Naive thymus-derived CD4-positive, alpha-beta T cell (primary cell): Measurements from ENCODE around the gene FOSL1. TPM values are rescaled to one million over a fixed set of nuclear protein-coding genes. Genes with fewer than 3 reads are reported as not detected.

Experiments used
- ATAC-seq: fragments of 150-1000 bp; cut with Tn5 transposase; 2 replicates; pipeline ENCODE4 v1.10.0; 2021; ENCODE audit warnings: mild to moderate bottlenecking, moderate library complexity
- CTCF ChIA-PET: fragments of 350-600 bp; sonication (Branson Sonifier 250); formaldehyde crosslinking; loops from one replicate; lab custom pipeline; 2021; ENCODE audit warnings: antibody characterized with exemption; lab: Charles Lee
- POLR2A ChIA-PET: fragments of 350-600 bp; sonication (Branson Sonifier 250); formaldehyde crosslinking; loops from one replicate; lab custom pipeline; 2021; ENCODE audit warnings: antibody characterized with exemption, inconsistent platforms; lab: Charles Lee
- DNase-seq, 9 donors: peaks; one replicate each; pipeline versions ENCODE4 v3.0.0 to v3.0.0-alpha.2; 2020 to 2022; ENCODE audit warnings: mixed read lengths in 1 of 9
- H3K27ac ChIP-seq: one replicate; pipeline ENCODE4 v1.7.0; 2013; ENCODE audit warnings: mild to moderate bottlenecking, low read depth, low read length, moderate library complexity
- H3K27me3 ChIP-seq, 2 donors: one replicate each; pipeline ENCODE4 v1.7.0; 2013; ENCODE audit warnings: low read length in 2 of 2, mild to moderate bottlenecking in 2 of 2, moderate library complexity in 2 of 2; ENCODE audit not compliant: control insufficient read depth in 2 of 2, insufficient read depth in 2 of 2
- H3K36me3 ChIP-seq, 3 experiments: 1 replicate in 2 of 3; 2 replicates in 1 of 3; pipeline ENCODE4 v1.7.0; 2013; ENCODE audit warnings: low read length in 3 of 3, mild to moderate bottlenecking in 3 of 3, moderate library complexity in 1 of 3; ENCODE audit not compliant: insufficient read depth in 3 of 3, control insufficient read depth in 2 of 3
- H3K4me1 ChIP-seq, 2 donors: one replicate each; pipeline ENCODE4 v1.7.0; 2013; ENCODE audit warnings: low read length in 2 of 2, mild to moderate bottlenecking in 2 of 2, moderate library complexity in 1 of 2; ENCODE audit not compliant: control insufficient read depth in 2 of 2, insufficient read depth in 2 of 2
- H3K4me3 ChIP-seq: 2 replicates; pipeline ENCODE4 v1.7.0; 2013; ENCODE audit warnings: mild to moderate bottlenecking, low read length
- H3K9me3 ChIP-seq, 3 experiments: 1 replicate in 2 of 3; 2 replicates in 1 of 3; pipeline ENCODE4 v1.7.0; 2013; ENCODE audit warnings: low read length in 3 of 3; ENCODE audit not compliant: control insufficient read depth in 2 of 3
- H3K27ac Mint-ChIP-seq, 9 donors: one replicate each; pipeline ENCODE4 v1.8.0; 2020 to 2022; ENCODE audit warnings: mixed read lengths in 9 of 9, mild to moderate bottlenecking in 8 of 9, moderate library complexity in 5 of 9, inconsistent platforms in 2 of 9
- H3K27me3 Mint-ChIP-seq, 5 donors: one replicate each; pipeline ENCODE4 v1.8.0; 2021 to 2022; ENCODE audit warnings: mixed read lengths in 5 of 5, mild to moderate bottlenecking in 1 of 5
- H3K36me3 Mint-ChIP-seq, 5 donors: one replicate each; pipeline ENCODE4 v1.8.0; 2020 to 2022; ENCODE audit warnings: mixed read lengths in 5 of 5, mild to moderate bottlenecking in 3 of 5, inconsistent platforms in 1 of 5
- H3K4me1 Mint-ChIP-seq, 7 donors: one replicate each; pipeline ENCODE4 v1.8.0; 2020 to 2022; ENCODE audit warnings: mixed read lengths in 7 of 7, mild to moderate bottlenecking in 3 of 7, inconsistent platforms in 1 of 7
- H3K4me3 Mint-ChIP-seq, 10 donors: one replicate each; pipeline ENCODE4 v1.8.0; 2020 to 2022; ENCODE audit warnings: mild to moderate bottlenecking in 10 of 10, mixed read lengths in 10 of 10, moderate library complexity in 6 of 10, inconsistent platforms in 2 of 10
- H3K9me3 Mint-ChIP-seq, 11 donors: one replicate each; pipeline ENCODE4 v1.8.0; 2020 to 2022; ENCODE audit warnings: mixed read lengths in 11 of 11, mild to moderate bottlenecking in 4 of 11, inconsistent platforms in 1 of 11, moderate library complexity in 1 of 11
- intact Hi-C, 2 donors: fragments of 100-400 bp; cut with micrococcal nuclease; formaldehyde crosslinking; loops; one replicate each; pipeline ENCODE4 v1.15.1; 2023
- polyA plus RNA-seq, 2 donors: library from polyadenylated mRNA; unstranded; fragments of 300-500 nt; fragmentation: Illumina TruSeq; gene quantifications; one replicate each; pipeline ENCODE4 v1.2.3, GENCODE V29; 2021
- total RNA-seq, 6 experiments: library from RNA in 5 of 6; stranded (reverse) in 5 of 6; gene quantifications; 1 replicate in 5 of 6; 2 replicates in 1 of 6; pipeline ENCODE4 v1.2.3 and lab custom pipeline; 2021 to 2026

The FOSL1 gene
- total and polyA plus RNA-seq, 7 experiments from 2014 or later = 2.8 to 25.7 (median 4.0) TPM; not detected in 4

DNA sequence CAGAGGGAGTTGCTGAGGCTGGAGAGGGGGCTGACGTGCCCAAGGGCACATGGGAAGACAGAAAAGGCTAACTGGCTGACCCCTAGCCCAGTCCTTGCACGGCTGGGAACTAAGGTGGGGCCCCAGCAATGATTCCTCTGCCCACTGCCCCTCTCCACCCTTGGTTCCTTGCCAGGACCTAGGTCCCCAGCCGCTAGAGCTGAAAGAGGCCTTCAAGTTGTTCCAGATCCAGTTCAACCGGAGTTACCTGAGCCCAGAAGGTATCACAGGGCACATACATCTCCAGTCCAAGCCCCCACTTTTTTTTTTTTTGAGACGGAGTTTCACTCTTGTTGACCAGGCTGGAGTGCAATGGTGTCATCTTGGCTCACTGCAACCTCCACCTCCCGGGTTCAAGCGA lies 20.2 kb downstream of the FOSL1 start:
- ChIA-PET POLR2A (interaction anchor here (0.7 to 5.4 kb wide), 3 partner anchors 10 to 78 kb away, joined by 3 to 73 read pairs (median 47); partner anchors contain the start of genes CCDC85B, CFL1, FIBP and MUS81), CTCF (interaction anchor here (1.0 to 2.5 kb wide), 2 partner anchors 20 to 100 kb away, joined by 3 to 9 read pairs; partner anchors contain the start of gene MUS81)
- no peaks in the 10 kb centered on the region for H3K9me3 Mint-ChIP-seq
- H3K27me3 ChIP-seq = no peaks in the 10 kb centered on the region
- H3K27ac ChIP-seq = peak overlapping the region; percentile 69
- no peaks in the 10 kb centered on the region for H3K9me3 ChIP-seq
- H3K4me1 Mint-ChIP-seq = peaks cover 12 to 49% (median 28%) of the 10 kb centered on the region in 7 donors
- H3K4me3 ChIP-seq = peak overlapping the region; percentile 71
- intact Hi-C loops = no loop called here
- no peak for ATAC-seq
- no peak for DNase-seq
- H3K36me3 ChIP-seq = peaks cover 0 to 27% (median 0%) of the 10 kb centered on the region in 3 experiments
- H3K4me3 Mint-ChIP-seq = peak overlapping the region in 8 of 10 donors; percentile 52 to 80 (median 68)
- no peaks in the 10 kb centered on the region for H3K27me3 Mint-ChIP-seq
- H3K27ac Mint-ChIP-seq = peak overlapping the region in 6 of 9 donors; percentile 75 to 92 (median 84)
- H3K4me1 ChIP-seq = peaks cover 29 to 33% of the 10 kb centered on the region in 2 donors
- H3K36me3 Mint-ChIP-seq = peaks cover 0 to 8% (median 3%) of the 10 kb centered on the region in 5 donors

DNA sequence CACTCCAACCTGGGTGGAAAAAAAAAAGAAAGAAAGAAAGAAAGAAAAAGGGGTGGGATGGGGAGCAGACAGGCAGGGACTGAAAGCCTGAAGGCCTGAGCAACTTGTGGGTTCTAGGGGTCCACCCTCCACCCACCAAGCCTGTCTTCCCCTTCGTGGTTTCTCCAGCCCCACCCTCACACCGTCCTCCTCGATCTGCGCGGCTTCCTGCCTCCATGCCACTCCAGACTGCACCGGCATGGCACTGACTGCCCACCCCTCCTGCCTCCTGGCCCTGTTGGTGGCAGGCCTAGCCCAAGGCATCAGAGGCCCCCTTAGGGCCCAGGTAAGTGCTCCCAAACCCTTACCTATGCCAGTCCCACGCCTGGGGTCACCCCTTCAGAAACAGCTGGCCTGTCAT lies 20.6 kb downstream of the FOSL1 start, which contains the start of gene CTSW:
Gene CTSW, plus strand, starts transcription at position 221 of the 400 bp plus-strand sequence. Its CDS starts 18 bp downstream, at position 239.
- Mint-ChIP-seq H3K9me3 (no peaks in the 10 kb centered on the region), H3K27me3 (no peaks in the 10 kb centered on the region), H3K27ac (peak within 1 kb of the TSS in 8 of 9 donors; percentile 80 to 92 (median 84)), H3K4me1 (peaks cover 9 to 45% (median 24%) of the 10 kb centered on the region in 7 donors), H3K36me3 (peaks cover 0 to 8% (median 3%) of the 10 kb centered on the region in 5 donors), H3K4me3 (peak within 1 kb of the TSS in 8 of 10 donors; percentile 52 to 80 (median 68))
- ChIA-PET CTCF (interaction anchor here (1.0 to 2.5 kb wide), 4 partner anchors 8 to 100 kb away, joined by 3 to 12 read pairs (median 8); partner anchors contain the start of genes FIBP and MUS81), POLR2A (interaction anchor here (0.7 to 5.4 kb wide), 4 partner anchors 10 to 79 kb away, joined by 3 to 73 read pairs (median 26); partner anchors contain the start of genes CCDC85B, CFL1, FIBP and MUS81)
- H3K27ac ChIP-seq = peak within 1 kb of the TSS; percentile 69
- peak in 1 of 9 donors; percentile 47 for DNase-seq
- no peaks in the 10 kb centered on the region for H3K9me3 ChIP-seq
- peaks cover 27 to 29% of the 10 kb centered on the region in 2 donors for H3K4me1 ChIP-seq
- intact Hi-C loops = no loop called here
- peak within 1 kb of the TSS; percentile 71 for H3K4me3 ChIP-seq
- peaks cover 0 to 27% (median 0%) of the 10 kb centered on the region in 3 experiments for H3K36me3 ChIP-seq
- H3K27me3 ChIP-seq = no peaks in the 10 kb centered on the region
- ATAC-seq = peak; percentile 80

DNA sequence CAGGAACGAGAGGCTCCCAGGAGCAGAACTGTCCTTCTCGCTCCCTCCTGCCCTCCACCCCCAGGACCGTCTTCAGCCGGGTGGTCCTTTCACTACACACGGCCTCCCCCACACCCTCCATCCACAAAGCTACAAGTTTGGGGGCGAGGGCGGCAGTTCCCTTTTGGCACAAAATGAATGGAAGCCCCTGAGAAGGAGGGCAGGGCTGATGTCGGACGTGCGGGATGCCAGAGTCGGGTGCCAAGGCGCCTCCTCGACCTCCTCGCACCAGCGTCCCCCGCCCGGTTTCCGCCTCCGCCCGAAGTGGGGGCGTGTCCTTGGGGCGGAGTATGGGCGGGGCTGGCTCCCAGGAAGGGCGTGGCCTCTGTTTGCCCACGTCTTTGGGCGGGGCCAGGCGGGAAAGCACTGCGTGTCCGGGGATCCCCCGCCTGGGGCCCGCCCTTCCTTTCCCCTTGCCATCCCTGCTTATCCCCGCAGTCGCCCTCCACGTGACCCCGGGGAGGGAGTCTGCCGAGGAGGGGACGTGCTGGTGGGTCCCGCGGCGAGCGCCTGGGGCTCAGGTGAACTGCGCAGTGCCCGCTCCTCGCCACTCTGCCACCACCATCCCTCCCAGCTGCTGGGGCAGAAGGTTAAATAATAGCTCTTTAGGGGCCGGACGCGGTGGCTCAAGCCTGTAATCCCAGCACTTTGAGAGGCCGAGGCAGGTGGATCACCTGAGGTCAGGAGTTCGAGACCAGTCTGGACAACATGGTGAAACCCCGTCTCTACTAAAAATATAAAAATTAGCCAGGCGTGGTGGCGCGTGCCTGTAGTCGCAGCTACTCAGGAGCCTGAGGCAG lies 26.7 kb downstream of the FOSL1 start:
- peaks cover 10 to 22% of the 10 kb centered on the region in 2 donors for H3K4me1 ChIP-seq
- POLR2A ChIA-PET = interaction anchor here (0.6 to 2.1 kb wide), 15 partner anchors 11 to 1847 kb away, joined by 3 to 63 read pairs (median 4); partner anchors contain the start of genes BANF1, C11orf68, CCDC85B and CFL1

GRCh38 chr11:65872586-65873317 lies 27.4 kb downstream of the FOSL1 start, which contains the start of gene EFEMP2:
EFEMP2 (minus strand) TSS chr11:65872800; CDS start chr11:65872354, 446 bp downstream.
- intact Hi-C loops = loop anchor here (1.0 to 5.0 kb wide), 6 partner anchors 12 to 970 kb away; partner anchors contain the start of genes FIBP (in 2 of the 2), CFL1 (in 1 of the 2), MUS81 (in 1 of the 2) and RCE1 (in 1 of the 2)
- Mint-ChIP-seq H3K4me1 (peaks cover 7 to 32% (median 18%) of the 10 kb centered on the region in 7 donors), H3K27ac (peak within 1 kb of the TSS; percentile 71 to 92 (median 91)), H3K27me3 (peaks cover 0 to 3% (median 0%) of the 10 kb centered on the region in 5 donors), H3K36me3 (peaks cover 0 to 5% (median 0%) of the 10 kb centered on the region in 5 donors), H3K9me3 (no peaks in the 10 kb centered on the region), H3K4me3 (peak within 1 kb of the TSS; percentile 84 to 97 (median 91))
- Histone ChIP-seq H3K4me3 (peak within 1 kb of the TSS; percentile 75), H3K27me3 (no peaks in the 10 kb centered on the region), H3K9me3 (no peaks in the 10 kb centered on the region), H3K4me1 (peaks cover 10 to 19% of the 10 kb centered on the region in 2 donors), H3K27ac (peak within 1 kb of the TSS; percentile 88), H3K36me3 (no peaks in the 10 kb centered on the region)
- ChIA-PET POLR2A (interaction anchor here (1.0 to 4.8 kb wide), 6 partner anchors 12 to 33 kb away, joined by 3 to 109 read pairs (median 31); partner anchors contain the start of genes CCDC85B, CFL1, FIBP and FOSL1), CTCF (interaction anchor here (1.5 to 4.7 kb wide), 3 partner anchors 12 to 13 kb away, joined by 10 to 30 read pairs (median 24); partner anchors contain the start of gene MUS81)
- DNase-seq (no peak), ATAC-seq (no peak)

More for the DNA sequence above, 26.7 kb downstream of the FOSL1 start:
- intact Hi-C loops = loop anchor here (1.0 to 5.0 kb wide), 6 partner anchors 11 to 969 kb away; partner anchors contain the start of genes FIBP (in 2 of the 2), CFL1 (in 1 of the 2), MUS81 (in 1 of the 2) and RCE1 (in 1 of the 2)
- H3K9me3 Mint-ChIP-seq = no peaks in the 10 kb centered on the region
- Histone ChIP-seq H3K27ac (peak overlapping the region; percentile 88), H3K27me3 (no peaks in the 10 kb centered on the region), H3K9me3 (no peaks in the 10 kb centered on the region), H3K36me3 (no peaks in the 10 kb centered on the region), H3K4me3 (peak overlapping the region; percentile 75)
- peak overlapping the region; percentile 71 to 92 (median 91) for H3K27ac Mint-ChIP-seq
- CTCF ChIA-PET = interaction anchor here (0.8 to 2.1 kb wide), 6 partner anchors 11 to 97 kb away, joined by 3 to 24 read pairs (median 8); partner anchors contain the start of genes CCDC85B, FIBP and MUS81
- DNase-seq (peak; percentile 93 to 100 (median 97)), ATAC-seq (peak; percentile 99)
- peaks cover 7 to 37% (median 18%) of the 10 kb centered on the region in 7 donors for H3K4me1 Mint-ChIP-seq
- peak overlapping the region; percentile 84 to 97 (median 91) for H3K4me3 Mint-ChIP-seq
- H3K36me3 Mint-ChIP-seq = peaks cover 0 to 5% (median 0%) of the 10 kb centered on the region in 5 donors
- H3K27me3 Mint-ChIP-seq = peaks cover 0 to 3% (median 0%) of the 10 kb centered on the region in 5 donors

DNA sequence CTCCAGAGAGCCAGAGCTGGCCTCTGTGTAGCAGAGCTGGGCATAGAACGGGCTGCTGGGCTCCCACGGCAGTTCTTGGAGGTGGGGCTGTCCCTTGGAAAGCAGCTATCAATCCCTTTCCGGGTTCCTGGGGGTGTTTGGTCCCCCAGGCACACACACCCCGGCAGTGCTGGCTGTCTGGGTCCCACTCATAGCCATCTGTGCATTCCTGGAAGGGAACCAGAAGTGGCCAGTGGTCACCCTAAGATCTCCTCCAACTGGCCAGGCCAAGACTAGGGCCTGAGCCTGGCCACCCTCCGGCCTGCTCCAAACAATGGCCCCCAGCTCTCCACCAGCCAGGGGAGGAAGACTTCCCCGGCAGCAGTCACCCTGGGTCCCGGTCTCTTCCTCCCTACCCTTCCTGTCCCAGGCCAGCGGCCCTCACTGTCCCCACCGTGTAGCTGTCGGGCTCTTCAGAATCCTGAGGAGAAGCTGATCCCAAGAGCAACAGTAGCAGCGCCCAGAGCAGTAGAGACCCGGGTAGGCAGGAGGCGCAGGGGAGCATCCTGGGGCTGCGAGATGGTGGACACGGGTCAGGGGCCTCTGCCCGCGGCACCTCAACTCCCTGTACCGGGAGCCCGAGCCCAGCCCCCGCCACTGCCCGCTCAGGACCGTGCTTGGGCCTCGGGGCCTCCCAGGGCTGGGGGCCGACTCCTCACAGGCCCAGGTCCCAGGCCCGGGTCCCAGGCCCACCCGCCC lies 28.2 kb downstream of the FOSL1 start:
- Histone ChIP-seq H3K9me3 (no peaks in the 10 kb centered on the region), H3K4me1 (peaks cover 10 to 19% of the 10 kb centered on the region in 2 donors), H3K4me3 (no peak overlapping the region), H3K27me3 (no peaks in the 10 kb centered on the region), H3K36me3 (peaks cover 0 to 3% (median 0%) of the 10 kb centered on the region in 3 experiments), H3K27ac (no peak overlapping the region)
- intact Hi-C loops = loop anchor here (2.0 to 5.0 kb wide), 3 partner anchors 13 to 970 kb away; partner anchors contain the start of genes FIBP (in 2 of the 2), CFL1 (in 1 of the 2) and RCE1 (in 1 of the 2)
- Mint-ChIP-seq H3K4me1 (peaks cover 11 to 26% (median 16%) of the 10 kb centered on the region in 7 donors), H3K4me3 (peak overlapping the region in 9 of 10 donors; percentile 14 to 68 (median 29)), H3K36me3 (peaks cover 0 to 5% (median 0%) of the 10 kb centered on the region in 5 donors), H3K27me3 (peaks cover 0 to 3% (median 0%) of the 10 kb centered on the region in 5 donors), H3K27ac (peak overlapping the region in 4 of 9 donors; percentile 31 to 49 (median 42)), H3K9me3 (no peaks in the 10 kb centered on the region)
- CTCF ChIA-PET = interaction anchor here (0.8 to 4.7 kb wide), 3 partner anchors 12 to 255 kb away, joined by 3 to 38 read pairs (median 30); partner anchors contain the start of gene MUS81
- ATAC-seq = no peak
- DNase-seq = no peak
- POLR2A ChIA-PET = interaction anchor here (0.9 to 4.8 kb wide), 6 partner anchors 10 to 130 kb away, joined by 3 to 109 read pairs (median 4); partner anchors contain the start of genes BANF1, CCDC85B, CFL1 and EIF1AD
